ENCODE measurements around the gene NPPC.

GRCh38 chr2:231887756-231888155 is 38.4 kb downstream of the NPPC start:
- TF ChIP-seq ZC3H10 (CRISPR knock-in tag; IDR thresholded peaks at IDR 0.05), result no peak
- no peak for TF ChIP-seq CSDC2 (CRISPR knock-in tag; IDR thresholded peaks at IDR 0.05)
- TF ChIP-seq RARB (CRISPR knock-in tag; IDR thresholded peaks at IDR 0.05), result no peak
- TF ChIP-seq PATZ1 (CRISPR knock-in tag; IDR thresholded peaks at IDR 0.05; ENCODE audit: borderline replicate concordance), result no peak
- TF ChIP-seq POU6F1 (CRISPR knock-in tag; IDR thresholded peaks at IDR 0.05; ENCODE audit: borderline replicate concordance, low read depth), result no peak
- TF ChIP-seq ZFP30 (CRISPR knock-in tag; IDR thresholded peaks at IDR 0.05), result no peak
- TF ChIP-seq ISL1 (CRISPR knock-in tag; IDR thresholded peaks at IDR 0.05), result no peak
- TF ChIP-seq TCF4 (CRISPR knock-in tag; IDR thresholded peaks at IDR 0.05; ENCODE audit: borderline replicate concordance), result no peak
- no peak for TF ChIP-seq ZNF8 (CRISPR knock-in tag; IDR thresholded peaks at IDR 0.05)
- TF ChIP-seq ARNTL (CRISPR knock-in tag; IDR thresholded peaks at IDR 0.05; ENCODE audit: borderline replicate concordance, low read depth), result no peak
- no peak for TF ChIP-seq ZNF565 (CRISPR knock-in tag; conservative IDR thresholded peaks at IDR 0.05; ENCODE audit: low read depth)

Data from SK-N-SH treated with all-trans-retinoic acid at 6 μM for 48 hours (cell line).